Naive thymus-derived CD4-positive, alpha-beta T cell (primary cell): ENCODE measurements around the gene IPMK. TPM values are rescaled to one million over a fixed set of nuclear protein-coding genes. Genes with fewer than 3 reads are reported as not detected.

Experiments used
- ATAC-seq: fragments of 150-1000 bp; cut with Tn5 transposase; 2 replicates; pipeline ENCODE4 v1.10.0; 2021; ENCODE audit warnings: mild to moderate bottlenecking, moderate library complexity
- CTCF ChIA-PET: fragments of 350-600 bp; sonication (Branson Sonifier 250); formaldehyde crosslinking; loops from one replicate; lab custom pipeline; 2021; ENCODE audit warnings: antibody characterized with exemption; lab: Charles Lee
- POLR2A ChIA-PET: fragments of 350-600 bp; sonication (Branson Sonifier 250); formaldehyde crosslinking; loops from one replicate; lab custom pipeline; 2021; ENCODE audit warnings: antibody characterized with exemption, inconsistent platforms; lab: Charles Lee
- DNase-seq, 9 donors: peaks; one replicate each; pipeline versions ENCODE4 v3.0.0 to v3.0.0-alpha.2; 2020 to 2022; ENCODE audit warnings: mixed read lengths in 1 of 9
- H3K27ac ChIP-seq: one replicate; pipeline ENCODE4 v1.7.0; 2013; ENCODE audit warnings: mild to moderate bottlenecking, low read depth, low read length, moderate library complexity
- H3K27me3 ChIP-seq, 2 donors: one replicate each; pipeline ENCODE4 v1.7.0; 2013; ENCODE audit warnings: low read length in 2 of 2, mild to moderate bottlenecking in 2 of 2, moderate library complexity in 2 of 2; ENCODE audit not compliant: control insufficient read depth in 2 of 2, insufficient read depth in 2 of 2
- H3K36me3 ChIP-seq, 3 experiments: 1 replicate in 2 of 3; 2 replicates in 1 of 3; pipeline ENCODE4 v1.7.0; 2013; ENCODE audit warnings: low read length in 3 of 3, mild to moderate bottlenecking in 3 of 3, moderate library complexity in 1 of 3; ENCODE audit not compliant: insufficient read depth in 3 of 3, control insufficient read depth in 2 of 3
- H3K4me1 ChIP-seq, 2 donors: one replicate each; pipeline ENCODE4 v1.7.0; 2013; ENCODE audit warnings: low read length in 2 of 2, mild to moderate bottlenecking in 2 of 2, moderate library complexity in 1 of 2; ENCODE audit not compliant: control insufficient read depth in 2 of 2, insufficient read depth in 2 of 2
- H3K4me3 ChIP-seq: 2 replicates; pipeline ENCODE4 v1.7.0; 2013; ENCODE audit warnings: mild to moderate bottlenecking, low read length
- H3K9me3 ChIP-seq, 3 experiments: 1 replicate in 2 of 3; 2 replicates in 1 of 3; pipeline ENCODE4 v1.7.0; 2013; ENCODE audit warnings: low read length in 3 of 3; ENCODE audit not compliant: control insufficient read depth in 2 of 3
- H3K27ac Mint-ChIP-seq, 9 donors: one replicate each; pipeline ENCODE4 v1.8.0; 2020 to 2022; ENCODE audit warnings: mixed read lengths in 9 of 9, mild to moderate bottlenecking in 8 of 9, moderate library complexity in 5 of 9, inconsistent platforms in 2 of 9
- H3K27me3 Mint-ChIP-seq, 5 donors: one replicate each; pipeline ENCODE4 v1.8.0; 2021 to 2022; ENCODE audit warnings: mixed read lengths in 5 of 5, mild to moderate bottlenecking in 1 of 5
- H3K36me3 Mint-ChIP-seq, 5 donors: one replicate each; pipeline ENCODE4 v1.8.0; 2020 to 2022; ENCODE audit warnings: mixed read lengths in 5 of 5, mild to moderate bottlenecking in 3 of 5, inconsistent platforms in 1 of 5
- H3K4me1 Mint-ChIP-seq, 7 donors: one replicate each; pipeline ENCODE4 v1.8.0; 2020 to 2022; ENCODE audit warnings: mixed read lengths in 7 of 7, mild to moderate bottlenecking in 3 of 7, inconsistent platforms in 1 of 7
- H3K4me3 Mint-ChIP-seq, 10 donors: one replicate each; pipeline ENCODE4 v1.8.0; 2020 to 2022; ENCODE audit warnings: mild to moderate bottlenecking in 10 of 10, mixed read lengths in 10 of 10, moderate library complexity in 6 of 10, inconsistent platforms in 2 of 10
- H3K9me3 Mint-ChIP-seq, 11 donors: one replicate each; pipeline ENCODE4 v1.8.0; 2020 to 2022; ENCODE audit warnings: mixed read lengths in 11 of 11, mild to moderate bottlenecking in 4 of 11, inconsistent platforms in 1 of 11, moderate library complexity in 1 of 11
- intact Hi-C, 2 donors: fragments of 100-400 bp; cut with micrococcal nuclease; formaldehyde crosslinking; loops; one replicate each; pipeline ENCODE4 v1.15.1; 2023
- polyA plus RNA-seq, 2 donors: library from polyadenylated mRNA; unstranded; fragments of 300-500 nt; fragmentation: Illumina TruSeq; gene quantifications; one replicate each; pipeline ENCODE4 v1.2.3, GENCODE V29; 2021
- total RNA-seq, 6 experiments: library from RNA in 5 of 6; stranded (reverse) in 5 of 6; gene quantifications; 1 replicate in 5 of 6; 2 replicates in 1 of 6; pipeline ENCODE4 v1.2.3 and lab custom pipeline; 2021 to 2026

The IPMK gene
- total and polyA plus RNA-seq, 7 experiments from 2014 or later, result 1.6 to 6.4 (median 5.0) TPM

GRCh38 chr10:58269782-58270290, 2.1 kb upstream of the IPMK start:
- H3K27ac ChIP-seq, result peak overlapping the region; percentile 77
- DNase-seq, result no peak
- H3K27me3 ChIP-seq, result no peaks in the 10 kb centered on the region
- peak overlapping the region in 8 of 9 donors; percentile 18 to 97 (median 96) for H3K27ac Mint-ChIP-seq
- peak overlapping the region; percentile 73 for H3K4me3 ChIP-seq
- ATAC-seq, result no peak
- no peaks in the 10 kb centered on the region for H3K36me3 ChIP-seq
- intact Hi-C loops, result loop anchor here (1.0 to 10.0 kb wide), 10 partner anchors 12 to 1909 kb away; partner anchors contain the start of genes ZWINT (in 2 of the 2), CCDC6 (in 1 of the 2) and TFAM (in 1 of the 2)
- peaks cover 0 to 2% (median 0%) of the 10 kb centered on the region in 5 donors for H3K27me3 Mint-ChIP-seq
- peaks cover 5 to 43% (median 34%) of the 10 kb centered on the region in 7 donors for H3K4me1 Mint-ChIP-seq
- ChIA-PET CTCF (no interaction called here), POLR2A (interaction anchor here (2.9 kb wide), 1 partner anchor 116 kb away, joined by 18 read pairs; the partner anchor contains the start of gene TFAM)
- H3K9me3 ChIP-seq, result no peaks in the 10 kb centered on the region
- H3K9me3 Mint-ChIP-seq, result peaks cover 0 to 1% (median 0%) of the 10 kb centered on the region in 11 donors
- peaks cover 18 to 20% of the 10 kb centered on the region in 2 donors for H3K4me1 ChIP-seq
- H3K4me3 Mint-ChIP-seq, result peak overlapping the region; percentile 89 to 99 (median 98)
- peaks cover 0 to 4% (median 0%) of the 10 kb centered on the region in 5 donors for H3K36me3 Mint-ChIP-seq

- peaks cover 0 to 2% (median 0%) of the 10 kb centered on the region in 5 donors for H3K27me3 Mint-ChIP-seq
- H3K36me3 Mint-ChIP-seq, result peaks cover 0 to 4% (median 0%) of the 10 kb centered on the region in 5 donors
- DNase-seq (peak; percentile 84 to 96 (median 95)), ATAC-seq (peak; percentile 69)
- peaks cover 11 to 49% (median 39%) of the 10 kb centered on the region in 7 donors for H3K4me1 Mint-ChIP-seq
- H3K27ac ChIP-seq, result peak within 1 kb of the TSS; percentile 77
- peak within 1 kb of the TSS; percentile 89 to 99 (median 98) for H3K4me3 Mint-ChIP-seq
- POLR2A ChIA-PET, result interaction anchor here (0.8 to 2.9 kb wide), 6 partner anchors 9 to 1637 kb away, joined by 3 to 18 read pairs (median 5); partner anchors contain the start of genes CCDC6 and TFAM
- H3K27me3 ChIP-seq, result no peaks in the 10 kb centered on the region
- peaks cover 18 to 20% of the 10 kb centered on the region in 2 donors for H3K4me1 ChIP-seq
- H3K9me3 Mint-ChIP-seq, result peaks cover 0 to 1% (median 0%) of the 10 kb centered on the region in 11 donors
- intact Hi-C loops, result loop anchor here (1.0 to 10.0 kb wide), 11 partner anchors 13 to 1908 kb away; partner anchors contain the start of genes CCDC6 (in 2 of the 2), TFAM (in 2 of the 2) and ZWINT (in 2 of the 2)
- no peaks in the 10 kb centered on the region for H3K36me3 ChIP-seq
- CTCF ChIA-PET, result interaction anchor here (0.5 to 1.4 kb wide), 5 partner anchors 24 to 144 kb away, joined by 3 to 5 read pairs (median 3); partner anchors contain the start of gene TFAM
- no peaks in the 10 kb centered on the region for H3K9me3 ChIP-seq
- H3K27ac Mint-ChIP-seq, result peak within 1 kb of the TSS; percentile 91 to 97 (median 96)
- H3K4me3 ChIP-seq, result peak within 1 kb of the TSS; percentile 73
These were observed 1.5 kb upstream of the IPMK start, which contains the start of gene CISD1 for GRCh38 chr10:58268946-58269781. CISD1 (plus strand) TSS chr10:58269162; CDS start chr10:58269274, 112 bp downstream.

DNA sequence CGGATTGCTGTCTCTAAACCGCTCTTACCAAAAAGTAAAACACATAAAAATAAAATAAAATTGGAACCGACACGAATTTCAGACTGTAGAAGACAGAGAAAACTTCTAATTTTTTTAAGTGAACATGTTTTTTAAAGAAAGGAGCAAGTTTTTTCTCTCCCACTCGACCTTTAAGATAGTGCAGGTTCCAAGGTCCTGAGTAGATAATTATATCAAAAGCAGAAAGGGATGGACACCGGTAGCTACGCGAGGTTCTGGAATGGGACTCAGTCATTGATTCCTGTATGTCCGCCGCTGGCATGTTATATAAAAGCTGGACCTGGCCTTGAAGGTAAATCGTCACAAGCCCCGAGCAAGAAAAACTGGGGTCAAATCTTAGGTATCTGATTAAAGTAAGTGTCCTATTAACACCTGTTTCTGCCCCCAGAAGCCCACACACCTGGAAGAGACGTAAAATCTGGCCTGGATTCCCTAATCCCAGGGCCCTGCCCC, 806 bp upstream of the IPMK start:
- peaks cover 0 to 2% (median 0%) of the 10 kb centered on the region in 5 donors for H3K27me3 Mint-ChIP-seq
- CTCF ChIA-PET, result interaction anchor here (0.5 to 1.4 kb wide), 4 partner anchors 33 to 143 kb away, joined by 3 to 5 read pairs (median 4); partner anchors contain the start of gene TFAM
- DNase-seq, result no peak

GRCh38 chr10:58266826-58267712, 625 bp downstream of the IPMK start:
- Mint-ChIP-seq H3K36me3 (peaks cover 0 to 5% (median 0%) of the 10 kb centered on the region in 5 donors), H3K4me1 (peaks cover 21 to 61% (median 53%) of the 10 kb centered on the region in 7 donors), H3K4me3 (peak overlapping the region; percentile 98 to 99 (median 98)), H3K27ac (peak overlapping the region; percentile 86 to 98 (median 96)), H3K27me3 (peaks cover 0 to 2% (median 0%) of the 10 kb centered on the region in 5 donors), H3K9me3 (peaks cover 0 to 1% (median 0%) of the 10 kb centered on the region in 11 donors)
- intact Hi-C loops, result loop anchor here (1.0 to 10.0 kb wide), 4 partner anchors 55 to 1902 kb away; partner anchors contain the start of genes CCDC6 (in 1 of the 2) and ZWINT (in 1 of the 2)
- Histone ChIP-seq H3K4me3 (peak overlapping the region; percentile 73), H3K27me3 (no peaks in the 10 kb centered on the region), H3K4me1 (peaks cover 18 to 20% of the 10 kb centered on the region in 2 donors), H3K9me3 (no peaks in the 10 kb centered on the region), H3K36me3 (no peaks in the 10 kb centered on the region), H3K27ac (peak overlapping the region; percentile 77)
- ChIA-PET POLR2A (interaction anchor here (2.9 kb wide), 1 partner anchor 119 kb away, joined by 18 read pairs; the partner anchor contains the start of gene TFAM), CTCF (interaction anchor here (1.4 to 2.1 kb wide), 2 partner anchors 35 to 90 kb away, joined by 3 to 9 read pairs; no protein-coding TSS in a partner anchor)
- ATAC-seq (peak; percentile 23), DNase-seq (peak; percentile 37 to 61 (median 52))

More for the DNA sequence above, 806 bp upstream of the IPMK start:
- Histone ChIP-seq H3K9me3 (no peaks in the 10 kb centered on the region), H3K27me3 (no peaks in the 10 kb centered on the region), H3K4me3 (peak overlapping the region; percentile 73), H3K27ac (peak overlapping the region; percentile 77), H3K36me3 (no peaks in the 10 kb centered on the region), H3K4me1 (peaks cover 18 to 20% of the 10 kb centered on the region in 2 donors)
- intact Hi-C loops, result loop anchor here (1.0 to 10.0 kb wide), 7 partner anchors 22 to 1904 kb away; partner anchors contain the start of genes CCDC6 (in 2 of the 2), TFAM (in 1 of the 2) and ZWINT (in 1 of the 2)
- Mint-ChIP-seq H3K4me1 (peaks cover 11 to 55% (median 44%) of the 10 kb centered on the region in 7 donors), H3K27ac (peak overlapping the region; percentile 91 to 97 (median 96)), H3K4me3 (peak overlapping the region; percentile 89 to 99 (median 98)), H3K9me3 (peaks cover 0 to 1% (median 0%) of the 10 kb centered on the region in 11 donors), H3K36me3 (peaks cover 0 to 4% (median 0%) of the 10 kb centered on the region in 5 donors)
- ATAC-seq, result no peak
- POLR2A ChIA-PET, result interaction anchor here (0.6 to 2.9 kb wide), 7 partner anchors 10 to 1638 kb away, joined by 3 to 18 read pairs (median 5); partner anchors contain the start of genes CCDC6 and TFAM
